HG03442 (cell line): Measurements from ENCODE around the gene ST7L.

ENCODE experiments used
- ATAC-seq: cut with Tn5 transposase; IDR thresholded peaks from one replicate; pipeline ENCODE4 v1.9.1; 2021; ENCODE audit warnings: mild to moderate bottlenecking, moderate library complexity; ENCODE audit not compliant: unreplicated experiment

The ST7L gene

DNA sequence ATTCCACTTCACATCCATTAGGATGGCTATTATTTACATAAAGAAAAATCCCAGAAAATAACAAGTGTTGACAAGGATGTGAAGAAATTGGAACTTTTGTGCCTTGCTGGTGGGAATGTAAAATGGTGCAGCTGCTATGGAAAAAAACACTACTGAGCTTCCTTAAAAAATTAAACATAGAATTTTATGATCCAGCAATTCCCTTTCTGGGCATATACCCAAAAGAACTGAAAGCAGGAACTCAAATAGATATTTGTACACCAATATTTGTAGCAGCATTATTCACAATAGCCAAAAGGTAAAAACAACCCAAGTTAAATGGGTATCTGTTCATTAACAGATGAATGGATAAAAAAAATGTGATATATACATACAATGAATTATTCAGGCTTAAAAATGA is 64.5 kb downstream of the ST7L start:
- no peak for ATAC-seq

DNA sequence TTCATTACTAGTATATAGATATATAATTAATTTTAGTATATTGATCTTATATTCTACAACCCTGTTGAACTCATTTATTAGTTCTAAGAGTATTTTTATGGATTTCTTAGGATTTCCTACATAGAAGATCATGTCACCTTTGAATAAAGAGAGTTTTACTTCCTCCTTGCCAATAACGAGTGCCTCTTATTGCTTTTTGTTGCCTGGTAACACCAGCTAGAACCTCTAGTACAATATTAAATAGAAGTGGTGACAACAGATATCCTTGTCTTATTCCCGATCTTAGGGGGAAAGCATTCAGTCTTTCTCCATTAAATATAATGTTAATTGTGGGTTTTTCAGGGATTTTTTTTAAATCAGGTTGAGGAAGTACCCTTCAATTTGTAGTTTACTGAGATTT is 69.4 kb downstream of the ST7L start:
- no peak for ATAC-seq

DNA sequence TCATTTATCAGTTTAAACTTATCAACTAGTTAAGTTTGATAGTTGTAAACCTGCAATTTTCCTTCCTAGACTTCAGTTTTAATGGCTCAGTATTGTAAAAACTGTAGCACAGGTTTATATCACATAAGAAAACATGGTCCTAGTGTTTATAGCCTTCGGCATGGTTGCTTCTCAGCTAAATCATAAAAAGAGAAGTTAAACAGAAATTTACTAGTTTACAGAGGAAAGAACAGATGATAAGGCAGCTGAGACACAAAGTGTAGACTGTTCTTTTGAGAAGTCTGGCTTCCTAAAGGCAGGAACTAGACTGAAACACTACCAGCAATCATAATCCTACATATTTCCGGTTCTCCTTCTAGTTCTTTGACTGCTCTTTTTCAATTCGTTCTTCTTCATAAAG is 70.4 kb downstream of the ST7L start:
- no peak for ATAC-seq

DNA sequence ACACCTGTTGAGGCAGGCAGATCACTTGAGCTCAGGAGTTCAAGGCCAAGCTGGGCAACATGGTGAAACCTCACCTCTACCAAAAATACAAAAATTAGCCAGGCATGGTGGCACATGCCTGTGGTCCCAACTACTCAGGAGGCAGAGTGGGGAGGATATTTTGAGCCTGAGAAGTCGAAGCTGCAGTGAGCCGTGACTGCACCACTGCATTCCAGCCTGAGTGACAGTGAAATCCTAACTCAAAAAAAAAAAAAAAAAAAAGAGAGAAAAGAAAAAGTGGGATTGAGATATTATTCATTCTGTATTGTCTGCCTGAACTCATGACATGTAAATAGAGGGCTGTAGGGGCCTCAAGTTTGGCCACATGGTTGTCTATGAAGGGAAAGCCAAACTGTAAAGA is 72.9 kb downstream of the ST7L start:
- no peak for ATAC-seq

DNA sequence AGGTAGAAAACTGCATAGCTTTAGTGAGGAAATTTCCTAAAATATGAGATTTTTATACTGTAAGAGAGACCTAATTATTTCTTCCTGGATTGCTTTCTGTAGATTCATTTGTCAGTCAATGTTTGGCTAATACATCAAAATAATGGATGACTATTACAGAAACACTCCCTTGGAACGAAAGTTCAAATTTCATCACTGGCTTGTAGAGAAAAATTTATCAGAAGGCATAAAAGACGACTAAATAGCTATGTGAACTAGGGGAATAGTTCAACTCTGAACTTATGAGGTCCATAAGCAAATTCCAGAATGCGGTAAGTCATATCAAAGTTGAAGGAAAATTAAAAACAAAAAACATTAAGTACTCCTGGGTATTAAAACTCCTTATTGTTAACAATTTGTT is 74.2 kb downstream of the ST7L start:
- ATAC-seq, result no peak

DNA sequence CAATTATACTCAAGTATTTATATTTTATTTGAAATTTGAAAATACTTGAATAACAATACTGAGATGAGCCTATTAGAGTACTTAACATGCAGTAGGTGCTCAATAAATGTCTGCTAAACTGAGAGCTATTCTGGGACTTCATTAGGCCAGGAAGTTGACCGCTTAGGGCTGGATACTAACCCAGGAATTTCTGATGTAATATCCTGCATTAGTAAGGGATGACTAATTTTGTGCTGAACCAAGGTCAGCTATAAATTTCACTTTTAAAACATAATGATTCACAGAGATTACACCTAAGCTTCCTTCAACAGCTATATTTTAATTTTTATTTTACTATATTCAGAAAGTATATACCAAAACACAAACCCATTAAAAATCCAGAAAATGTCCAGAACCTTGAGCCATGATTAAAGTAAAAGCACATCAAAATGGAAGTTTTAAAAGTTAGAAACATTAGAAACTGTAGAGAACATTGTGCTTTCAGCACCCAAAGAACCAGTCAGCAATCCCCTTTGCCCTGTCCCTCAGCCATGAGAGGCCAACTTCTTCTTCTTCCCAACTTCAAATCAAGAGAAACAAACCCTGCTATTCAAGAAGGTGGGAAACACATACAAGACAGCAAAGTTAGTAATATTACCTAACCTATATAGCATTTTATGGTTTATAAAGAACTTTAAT is 74.8 kb downstream of the ST7L start:
- ATAC-seq, result no peak

DNA sequence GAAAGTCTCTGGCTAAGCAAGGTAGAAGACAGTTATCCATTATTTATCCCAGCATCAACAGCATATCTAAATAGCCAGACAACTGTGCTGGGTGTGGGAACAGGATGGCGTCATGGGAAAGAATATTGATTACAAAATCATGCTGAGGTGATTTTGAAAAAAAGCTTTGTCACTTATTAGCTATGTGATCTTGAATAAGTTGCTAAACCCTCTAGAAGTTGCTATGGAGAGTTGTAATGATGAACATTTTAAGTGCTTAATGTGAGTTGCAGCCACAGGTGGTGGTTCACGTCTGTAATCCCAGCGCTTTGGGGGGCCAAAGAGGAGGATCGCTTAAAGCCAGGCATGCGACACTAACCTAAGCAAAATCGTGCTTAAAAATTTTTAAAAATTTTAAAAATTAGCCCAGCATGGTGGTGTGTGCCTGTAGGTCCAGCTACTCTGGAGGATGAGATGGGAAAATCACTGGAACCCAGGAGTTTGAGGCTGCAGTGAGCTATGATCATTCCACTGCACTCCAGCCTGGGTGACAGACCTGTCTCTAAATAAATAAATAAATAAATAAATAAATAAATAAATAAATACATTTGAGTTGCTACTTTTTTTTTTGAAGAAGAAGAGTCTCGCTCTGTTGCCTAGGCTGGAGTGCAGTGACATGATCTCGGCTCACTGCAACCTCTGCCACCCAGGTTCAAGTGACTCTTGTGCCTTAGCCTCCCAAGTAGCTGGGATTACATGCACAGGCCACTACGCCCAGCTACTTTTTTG is 76.6 kb downstream of the ST7L start:
- no peak for ATAC-seq

DNA sequence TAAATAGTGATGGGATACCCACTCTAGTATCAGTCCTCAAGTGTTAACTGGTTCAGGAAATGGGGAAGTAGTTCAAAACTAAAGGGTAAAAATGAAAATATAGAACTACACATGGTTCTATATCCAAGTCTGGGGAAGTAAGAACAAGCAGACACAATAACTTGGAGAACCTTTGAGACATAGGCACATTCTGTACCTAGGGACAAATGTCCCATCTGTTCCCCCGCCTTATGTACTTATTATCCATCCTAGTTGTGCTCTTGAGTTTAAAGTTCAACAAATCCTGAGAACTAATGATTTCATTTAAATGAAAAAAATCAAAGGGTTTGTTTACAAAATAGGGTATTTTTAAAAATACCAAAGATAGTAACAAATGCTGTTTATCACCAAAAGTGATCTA is 77.6 kb downstream of the ST7L start:
- ATAC-seq, result no peak

DNA sequence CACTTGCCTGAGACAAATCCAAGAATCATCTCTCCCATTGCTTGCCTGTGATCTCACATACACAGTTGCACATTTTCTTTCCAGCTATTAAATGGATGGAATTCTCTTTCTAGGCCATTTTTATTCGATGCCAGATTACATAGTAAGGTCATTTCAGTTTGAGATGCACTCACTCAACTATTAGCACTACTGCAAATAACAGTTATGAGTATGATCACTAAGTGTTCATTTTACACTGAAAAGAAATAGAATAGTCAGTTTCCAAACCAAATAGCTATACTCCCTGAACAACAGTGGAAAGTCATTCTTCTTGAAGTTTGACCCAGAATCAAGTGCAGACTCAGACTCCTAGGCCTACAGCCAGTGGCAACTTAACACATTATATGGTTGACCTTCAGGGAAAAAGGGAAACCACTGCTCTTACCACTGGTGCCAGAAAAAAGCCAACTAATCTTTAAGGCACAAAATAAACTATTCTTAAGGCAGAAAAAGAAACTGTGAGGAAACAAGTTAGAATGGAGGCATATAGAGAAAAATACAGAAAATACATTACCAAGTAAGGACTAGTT is 78.6 kb downstream of the ST7L start:
- ATAC-seq, result no peak

DNA sequence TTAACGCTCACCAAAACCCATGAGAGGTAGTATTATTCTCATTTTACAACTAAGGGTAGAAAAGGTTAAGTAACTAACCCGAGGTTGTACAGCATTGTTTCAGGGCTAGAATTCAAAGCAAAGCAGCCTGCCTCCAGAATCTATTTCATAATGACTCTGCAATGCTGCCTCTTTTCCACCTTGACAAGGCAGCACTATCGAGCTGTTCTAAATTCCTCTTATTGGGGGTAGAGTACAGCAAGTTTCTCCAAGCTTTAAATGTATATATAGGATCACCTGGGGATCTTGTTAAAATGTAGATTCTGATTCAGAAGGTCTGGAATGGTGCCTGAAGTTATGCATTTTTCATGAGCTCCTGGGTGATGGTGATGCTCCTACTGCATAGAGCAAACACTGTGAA is 80.1 kb downstream of the ST7L start:
- no peak for ATAC-seq

DNA sequence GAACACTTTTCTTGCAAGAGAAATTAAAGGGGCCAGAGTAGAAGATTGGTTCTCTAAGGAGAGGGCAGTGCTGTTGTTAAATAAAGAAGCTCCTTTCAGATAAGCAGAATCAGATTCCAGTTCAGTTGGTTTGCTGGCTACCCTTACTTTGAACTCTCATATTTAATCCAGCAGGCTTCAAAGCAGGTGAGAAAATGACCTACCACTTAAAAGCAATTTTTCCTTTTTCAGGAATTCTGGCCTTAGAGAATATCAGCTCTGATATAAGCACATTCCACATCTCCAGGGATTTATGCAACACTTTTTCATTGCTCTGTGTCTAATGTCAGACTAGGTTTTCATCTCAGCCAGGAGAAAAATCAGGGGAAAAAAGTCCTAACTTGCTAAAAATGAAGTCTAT is 81.5 kb downstream of the ST7L start:
- no peak for ATAC-seq

DNA sequence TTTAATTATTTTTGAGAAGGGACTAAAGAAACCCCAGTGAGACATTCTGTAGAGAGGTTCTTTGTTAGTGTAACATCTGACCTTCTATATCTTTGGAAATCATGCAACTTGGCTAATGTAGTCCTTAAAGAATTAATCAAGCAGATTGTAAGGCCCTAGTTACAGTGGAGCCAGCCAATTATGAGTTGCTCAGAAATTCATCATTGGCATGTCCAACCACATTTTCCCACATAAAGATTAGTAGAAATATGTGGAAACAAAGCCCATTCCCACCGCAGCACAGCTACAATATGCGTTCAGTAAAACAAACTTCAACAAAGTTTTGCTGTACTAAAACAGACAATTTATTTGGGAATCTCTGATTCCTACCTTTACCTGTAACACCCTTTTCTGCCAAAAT is 82.4 kb downstream of the ST7L start:
- no peak for ATAC-seq

DNA sequence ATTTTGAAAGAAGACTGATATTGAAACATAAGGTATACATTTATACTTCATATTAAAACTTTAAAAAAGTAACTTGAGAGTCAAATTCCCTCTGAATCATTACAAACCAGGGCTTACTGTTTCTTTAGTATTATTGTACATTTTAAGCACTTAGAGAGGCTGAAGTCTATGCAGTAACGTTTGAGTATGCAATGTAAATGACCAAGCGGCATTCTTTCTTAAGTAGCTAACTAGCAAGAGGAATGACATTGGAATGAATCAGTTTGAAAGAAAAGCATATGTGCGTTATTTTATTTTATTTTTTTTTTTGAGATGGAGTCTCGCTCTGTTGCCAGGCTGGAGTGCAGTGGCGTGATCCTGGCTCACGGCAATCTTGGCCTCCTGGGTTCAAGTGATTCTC is 85.9 kb downstream of the ST7L start:
- ATAC-seq, result no peak

DNA sequence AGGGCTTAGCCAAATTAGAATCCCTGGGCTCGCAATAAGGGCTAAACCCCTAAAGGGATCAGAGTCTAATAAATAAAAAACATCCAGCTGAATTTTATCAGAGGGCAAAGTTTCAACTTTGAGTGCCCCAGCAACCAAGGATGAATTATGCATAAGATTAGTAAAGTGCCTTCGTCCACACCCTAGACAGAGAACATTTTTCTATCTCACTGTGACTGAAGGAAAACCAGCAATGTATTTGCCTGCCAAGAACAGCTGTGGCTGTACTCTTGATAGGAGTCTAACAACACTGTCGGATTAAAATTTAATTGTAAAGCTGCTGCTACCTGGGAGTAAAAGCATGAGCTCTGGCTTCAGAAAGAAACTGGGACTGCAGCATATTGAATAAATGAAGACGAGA is 86.9 kb downstream of the ST7L start:
- no peak for ATAC-seq

DNA sequence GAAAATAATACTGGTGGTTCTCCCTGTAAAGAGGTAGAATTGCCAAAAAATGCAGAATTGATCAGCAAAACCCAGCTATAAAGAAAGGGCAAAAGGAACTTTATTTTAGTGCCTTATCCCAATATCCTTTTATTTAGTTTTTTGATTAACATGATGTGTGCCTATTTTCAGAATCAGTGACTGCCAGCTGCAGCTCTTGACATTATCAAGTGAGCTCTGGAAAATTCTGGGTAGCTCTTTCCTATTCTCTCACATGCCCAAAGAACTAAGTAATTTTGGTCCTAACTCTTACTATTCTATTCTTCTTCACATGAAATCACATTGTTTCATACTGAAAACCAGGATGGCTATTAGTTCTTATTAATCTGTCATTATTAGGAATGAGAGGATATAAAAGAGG is 88.1 kb downstream of the ST7L start:
- ATAC-seq, result no peak

DNA sequence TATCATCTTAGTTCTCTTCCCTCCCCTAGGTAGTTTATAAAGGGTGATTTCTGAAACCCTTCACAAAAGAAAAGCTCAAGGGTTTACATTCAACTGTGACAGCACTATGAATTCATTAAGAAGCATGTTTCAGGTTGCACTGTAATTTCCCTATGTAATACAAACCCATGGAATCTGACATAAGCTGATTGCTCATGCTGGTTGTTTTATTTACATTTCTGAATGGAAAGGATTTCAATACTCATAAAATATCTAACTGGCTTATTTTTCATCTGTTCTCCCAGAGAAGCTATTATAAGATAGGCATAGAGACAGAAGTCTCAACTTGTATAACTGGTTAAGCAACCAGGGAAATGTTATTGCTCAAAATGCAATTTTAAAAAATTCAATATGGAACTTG is 89.6 kb downstream of the ST7L start:
- no peak for ATAC-seq

DNA sequence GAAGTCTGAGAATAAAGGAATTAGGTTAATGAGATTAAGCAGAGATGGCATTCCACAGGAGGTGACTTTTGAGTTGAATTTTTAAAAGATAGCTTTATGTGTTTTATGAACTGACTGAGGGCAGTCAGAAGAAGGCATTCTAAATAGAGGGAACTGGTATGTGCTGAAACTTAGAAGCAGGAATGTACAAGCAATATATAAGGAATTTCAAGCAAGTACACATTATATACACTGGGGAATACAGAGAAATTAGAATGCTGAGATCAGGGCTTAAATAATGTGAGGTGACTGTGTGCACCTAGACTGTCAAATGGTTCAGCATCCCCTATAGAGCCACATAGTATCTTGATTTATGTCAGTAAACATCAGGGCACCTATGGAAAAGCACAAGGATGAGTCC is 90.9 kb downstream of the ST7L start:
- no peak for ATAC-seq

DNA sequence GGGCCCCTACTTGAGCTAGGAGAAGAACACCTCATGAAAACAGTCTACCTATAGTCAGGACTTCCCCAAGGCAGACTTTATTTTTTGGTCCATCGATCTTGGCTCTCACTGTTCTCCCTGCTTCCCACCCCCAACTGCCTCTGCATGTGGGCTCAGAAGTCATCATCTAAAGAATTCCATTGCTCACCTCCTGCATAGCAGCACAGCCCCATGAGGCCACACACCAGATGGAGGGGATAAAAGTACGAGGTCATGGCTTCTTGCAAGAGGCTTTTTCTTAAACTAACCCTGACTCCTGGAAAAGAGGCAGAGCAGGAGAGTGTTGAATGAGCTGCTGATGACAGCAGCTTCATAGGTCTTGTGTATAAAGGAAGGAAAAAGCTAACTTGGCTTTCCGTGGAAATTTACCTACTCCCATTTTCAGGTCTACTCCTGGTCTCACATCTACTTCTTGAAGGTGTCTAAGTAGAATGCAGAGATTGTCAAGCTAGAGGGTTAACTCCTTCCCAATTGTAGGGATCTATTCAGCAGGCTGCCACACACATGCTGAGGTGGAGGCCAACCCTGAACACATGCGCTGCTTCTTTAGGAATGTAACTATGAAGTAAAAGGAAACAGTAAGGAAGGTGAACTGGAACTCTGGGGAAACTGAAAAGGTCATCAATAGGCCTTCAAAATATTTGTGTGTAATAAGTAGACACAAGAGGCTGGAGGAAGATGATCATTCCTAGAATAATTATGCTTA is 91.5 kb downstream of the ST7L start:
- ATAC-seq, result no peak

DNA sequence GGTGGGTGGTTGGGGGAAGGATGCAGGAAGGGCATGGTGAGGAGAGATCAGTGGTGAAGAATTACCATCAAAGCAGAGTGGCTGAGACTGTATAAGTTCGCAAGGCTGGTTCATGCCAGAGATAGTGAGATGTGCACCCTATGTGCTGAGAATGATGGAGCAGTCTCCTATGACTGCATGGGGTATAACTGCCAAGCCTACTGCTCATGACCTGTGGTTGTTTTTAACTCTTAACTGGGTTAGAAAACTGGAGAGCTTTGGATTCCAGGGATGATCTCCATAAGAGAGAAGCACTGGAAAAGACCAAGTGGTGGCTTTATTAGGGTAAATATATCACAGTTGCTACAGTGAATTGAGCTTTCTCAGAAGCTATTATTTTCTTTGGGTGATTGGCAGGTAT is 94.0 kb downstream of the ST7L start:
- ATAC-seq, result no peak

DNA sequence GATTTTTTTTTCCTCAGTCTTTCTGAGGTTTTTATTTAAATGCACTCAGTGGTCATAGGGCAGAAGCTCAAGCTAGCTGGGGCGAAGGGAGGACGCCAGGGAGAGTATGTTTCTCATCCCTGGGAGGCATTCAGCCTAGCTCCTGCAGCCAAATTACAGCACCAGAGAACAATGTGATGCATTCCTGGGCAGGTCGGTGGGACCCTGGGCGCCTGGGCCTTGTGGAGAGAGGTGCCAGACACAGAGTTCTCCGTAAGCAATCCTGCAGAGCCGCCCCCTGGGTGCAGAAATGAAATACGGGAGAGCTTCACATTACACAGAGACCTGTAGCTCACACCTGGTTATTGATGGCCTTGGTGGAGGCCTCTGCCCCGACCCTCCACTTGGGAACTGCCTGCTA is 94.7 kb downstream of the ST7L start:
- no peak for ATAC-seq

DNA sequence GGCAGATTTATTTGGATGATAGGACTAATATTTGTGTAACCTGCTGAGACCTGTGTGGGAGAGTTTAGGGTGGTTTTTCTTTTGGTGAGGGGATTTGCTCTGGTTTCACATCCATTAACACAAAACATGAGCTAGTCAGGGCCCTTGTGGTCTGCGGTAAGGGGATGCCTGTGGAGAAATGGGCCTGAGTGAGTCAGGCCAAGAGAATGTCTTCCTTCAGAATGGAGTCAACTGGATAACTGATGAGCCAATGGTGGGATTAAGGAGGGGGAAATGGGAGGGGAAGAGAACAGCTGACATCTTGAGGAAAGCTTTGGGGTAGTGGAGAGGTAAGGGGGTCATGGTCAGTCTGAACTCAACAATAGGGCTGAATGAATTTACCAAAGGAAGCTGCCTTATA is 96.3 kb downstream of the ST7L start:
- ATAC-seq, result no peak

DNA sequence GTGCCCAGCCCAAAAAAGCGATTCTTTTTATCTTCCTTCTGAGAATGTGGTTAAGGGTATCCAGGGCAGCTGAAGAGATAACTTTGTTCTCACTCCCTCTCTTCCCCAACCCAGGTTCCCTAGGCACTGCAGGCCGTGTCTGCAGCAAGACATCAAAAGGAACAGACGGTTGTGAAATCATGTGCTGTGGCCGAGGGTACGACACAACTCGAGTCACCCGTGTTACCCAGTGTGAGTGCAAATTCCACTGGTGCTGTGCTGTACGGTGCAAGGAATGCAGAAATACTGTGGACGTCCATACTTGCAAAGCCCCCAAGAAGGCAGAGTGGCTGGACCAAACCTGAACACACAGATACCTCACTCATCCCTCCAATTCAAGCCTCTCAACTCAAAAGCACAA is 98.8 kb downstream of the ST7L start:
- ATAC-seq, result no peak
